A549 (cell line): Measurements from ENCODE around the gene CACNA1I. TPM values are rescaled to one million over a fixed set of nuclear protein-coding genes. Genes with fewer than 3 reads are reported as not detected.

ENCODE experiments used
- ATAC-seq, 2 experiments: fragments of 200-7000 bp in 1 of 2; fragments of >200 bp in 1 of 2; cut with Nextera tagmentation in 1 of 2; cut with Tn5 transposase in 1 of 2; 3 replicates each; pipeline versions ENCODE4 v1.8.0 to v1.9.1; 2018 to 2020; ENCODE audit warnings: mild to moderate bottlenecking in 1 of 2, moderate library complexity in 1 of 2
- CTCF ChIA-PET: fragments of 300-600 bp; sonication (Branson Sonifier 250); formaldehyde crosslinking; extraction: SDS; loops from one replicate; lab custom pipeline; 2021; ENCODE audit warnings: antibody characterized with exemption, inconsistent platforms; lab: Yijun Ruan, JAX
- POLR2A ChIA-PET: fragments of 350-600 bp; formaldehyde crosslinking; extraction: SDS; loops from one replicate; lab custom pipeline; 2021; ENCODE audit warnings: antibody characterized with exemption, inconsistent platforms; lab: Yijun Ruan, JAX
- DNase-seq, 2 experiments: peaks; one replicate each; pipeline versions ENCODE4 v3.0.0 to v3.0.0-alpha.2; 2011 to 2016; ENCODE audit warnings: low read depth in 1 of 2, low spot score in 1 of 2
- FAIRE-seq: peaks from 2 replicates; lab custom pipeline; 2011; peaks lifted over from hg19 to GRCh38; lab: Jason Lieb, UNC
- H3K27ac ChIP-seq, 2 experiments: fragments of >200 bp; sonication (Bioruptor Twin); formaldehyde crosslinking; 3 replicates each; pipeline ENCODE4 v1.5.1; 2016 to 2017
- H3K4me1 ChIP-seq: fragments of >200 bp; sonication (Bioruptor Twin); formaldehyde crosslinking; 3 replicates; pipeline ENCODE4 v1.6.1; 2016
- H3K4me2 ChIP-seq: fragments of >200 bp; sonication (Bioruptor Twin); formaldehyde crosslinking; 3 replicates; pipeline ENCODE4 v1.6.1; 2016
- H3K4me3 ChIP-seq: fragments of >200 bp; sonication (Bioruptor Twin); formaldehyde crosslinking; 3 replicates; pipeline ENCODE4 v1.5.1; 2016
- H3K9me3 ChIP-seq: fragments of >200 bp; sonication (Bioruptor Twin); formaldehyde crosslinking; 3 replicates; pipeline ENCODE4 v1.6.1; 2016
- BHLHE40 ChIP-seq: IDR thresholded peaks from 2 replicates; pipeline ENCODE4 v1.6.1; 2012; ENCODE audit warnings: low read depth, low read length, inconsistent platforms
- CBX2 ChIP-seq: fragments of 200-600 bp; sonication (generic); IDR thresholded peaks from 2 replicates; pipeline ENCODE4 v1.6.1; 2016; ENCODE audit warnings: low read depth, mild to moderate bottlenecking, borderline replicate concordance
- EHF ChIP-seq: fragments of 250-450 bp; sonication (Bioruptor Pico); IDR thresholded peaks from 2 replicates; pipeline ENCODE4 v1.5.0; 2020; ENCODE audit warnings: mild to moderate bottlenecking
- HEYL ChIP-seq: fragments of 250-450 bp; sonication (Bioruptor Pico); IDR thresholded peaks from 2 replicates; pipeline ENCODE4 v1.8.0; 2021; ENCODE audit warnings: mild to moderate bottlenecking, moderate library complexity
- HOXB13 ChIP-seq: fragments of 250-450 bp; sonication (Bioruptor Pico); IDR thresholded peaks from 2 replicates; pipeline ENCODE4 v1.5.0; 2020; ENCODE audit warnings: low read depth, mild to moderate bottlenecking, moderate library complexity
- KDM5A ChIP-seq: fragments of 200-600 bp; sonication (generic); IDR thresholded peaks from 2 replicates; pipeline ENCODE4 v1.6.1; 2016; ENCODE audit warnings: antibody characterized with exemption, mild to moderate bottlenecking
- MAFK ChIP-seq: fragments of 450-650 bp; IDR thresholded peaks from 2 replicates; pipeline ENCODE4 v1.6.1; 2014; ENCODE audit not compliant: partially characterized antibody
- MYC ChIP-seq: IDR thresholded peaks from 2 replicates; pipeline ENCODE4 v1.6.1; 2012; ENCODE audit warnings: mild to moderate bottlenecking, inconsistent platforms, low read length, improper control_type of control experiment, borderline replicate concordance
- NR3C1 ChIP-seq: fragments of >200 bp; sonication (Bioruptor Twin); formaldehyde crosslinking; IDR thresholded peaks from 3 replicates; pipeline ENCODE4 v1.6.1; 2017
- RARB ChIP-seq: fragments of 250-450 bp; sonication (Bioruptor Pico); IDR thresholded peaks from 2 replicates; pipeline ENCODE4 v1.8.0; 2021; ENCODE audit warnings: mild to moderate bottlenecking, moderate library complexity
- SMC3 ChIP-seq: fragments of >200 bp; sonication (Bioruptor Twin); formaldehyde crosslinking; IDR thresholded peaks from 3 replicates; pipeline ENCODE4 v1.6.1; 2018; ENCODE audit warnings: inconsistent platforms
- TP53 ChIP-seq: fragments of 250-450 bp; sonication (Bioruptor Pico); IDR thresholded peaks from 2 replicates; pipeline ENCODE4 v1.5.0; 2021; ENCODE audit warnings: mild to moderate bottlenecking, moderate library complexity
- WGBS: methylation state at CpG from one replicate; pipeline ENCODE4 v1.1.6; 2017; ENCODE audit errors: missing lambda C conversion rate; 5-methylcytosine and 5-hydroxymethylcytosine counted together
- polyA plus RNA-seq, 4 experiments: library from polyadenylated mRNA; depleted of rRNA in 3 of 4; stranded (reverse); fragments of >200 nt; fragmentation: RNase III in 1 of 4; extraction: RNeasy Plus Mini Kit Qiagen cat#74134 plus additional on column Dnase treatment in 1 of 4; gene quantifications; 2 replicates in 3 of 4; 3 replicates in 1 of 4; pipeline ENCODE4 v1.2.3, GENCODE V29; 2011 to 2017
- TF ChIP-seq, protein P1 (sequence below): fragments of >200 bp; sonication (Bioruptor Twin); formaldehyde crosslinking; IDR thresholded peaks from 3 replicates; pipeline ENCODE4 v1.5.1; 2016
- TF ChIP-seq, protein P2 (sequence below): fragments of >200 bp; sonication (Bioruptor Twin); formaldehyde crosslinking; IDR thresholded peaks from 3 replicates; pipeline ENCODE4 v1.6.1; 2016
- TF ChIP-seq, protein P3 (sequence below): IDR thresholded peaks from 2 replicates; pipeline ENCODE4 v1.6.1; 2012
- TF ChIP-seq, protein P4 (sequence below): IDR thresholded peaks from 2 replicates; pipeline ENCODE4 v1.6.1; 2012; ENCODE audit warnings: low read depth, borderline replicate concordance

Gene CACNA1I
- polyA plus RNA-seq, 2 of the 4 experiments (the other 2 are of a cell fraction), result 0.03 to 0.13 TPM

DNA sequence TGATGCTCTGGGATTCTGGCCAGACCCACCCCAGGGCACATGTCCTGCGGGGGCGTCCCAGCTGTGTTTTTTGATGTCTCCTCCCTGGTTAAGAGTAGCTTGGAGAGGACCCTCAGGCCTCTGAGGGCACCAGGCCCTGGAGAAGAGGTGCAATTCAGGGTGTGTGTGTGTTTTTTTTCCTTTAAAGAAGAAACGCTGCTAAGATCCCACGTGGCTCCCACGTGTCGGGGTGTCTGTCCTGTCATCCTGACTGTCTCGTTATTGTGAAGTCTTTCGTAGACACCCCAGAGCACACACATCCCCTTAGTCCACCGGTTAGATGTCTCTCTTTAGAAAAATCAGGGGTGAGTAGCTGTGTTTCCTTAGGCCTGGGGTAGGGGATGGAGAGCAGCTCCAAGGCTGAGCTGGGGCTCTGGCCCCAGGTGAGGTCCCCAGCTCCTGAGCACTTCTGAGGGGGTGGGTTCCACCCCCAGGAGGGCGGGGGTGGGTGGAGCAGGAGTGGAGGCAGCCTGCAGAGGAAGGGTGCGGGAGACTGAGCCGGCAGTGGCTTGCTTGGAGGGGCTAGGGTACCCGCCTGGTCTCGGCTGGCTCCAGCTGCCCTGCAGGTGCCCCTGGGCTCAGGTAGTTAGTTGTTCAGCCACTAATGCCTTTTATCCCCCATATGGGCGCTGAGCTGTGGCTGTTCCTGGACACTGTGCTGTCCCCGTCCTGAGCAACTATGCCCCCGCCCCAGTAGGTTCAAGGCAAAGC, 116.4 kb downstream of the CACNA1I start:
- Histone ChIP-seq H3K4me3 (no peak overlapping the region), H3K9me3 (no peaks in the 10 kb centered on the region), H3K4me1 (no peaks in the 10 kb centered on the region), H3K4me2 (no peak overlapping the region), H3K27ac (no peak overlapping the region)
- TF ChIP-seq NR3C1 (no peak), MAFK (no peak), BHLHE40 (no peak), HEYL (no peak), HOXB13 (CRISPR knock-in tag) (no peak), RARB (CRISPR knock-in tag) (no peak), MYC (no peak), TP53 (CRISPR knock-in tag) (no peak), KDM5A (no peak)
- TF ChIP-seq, protein P1, sequence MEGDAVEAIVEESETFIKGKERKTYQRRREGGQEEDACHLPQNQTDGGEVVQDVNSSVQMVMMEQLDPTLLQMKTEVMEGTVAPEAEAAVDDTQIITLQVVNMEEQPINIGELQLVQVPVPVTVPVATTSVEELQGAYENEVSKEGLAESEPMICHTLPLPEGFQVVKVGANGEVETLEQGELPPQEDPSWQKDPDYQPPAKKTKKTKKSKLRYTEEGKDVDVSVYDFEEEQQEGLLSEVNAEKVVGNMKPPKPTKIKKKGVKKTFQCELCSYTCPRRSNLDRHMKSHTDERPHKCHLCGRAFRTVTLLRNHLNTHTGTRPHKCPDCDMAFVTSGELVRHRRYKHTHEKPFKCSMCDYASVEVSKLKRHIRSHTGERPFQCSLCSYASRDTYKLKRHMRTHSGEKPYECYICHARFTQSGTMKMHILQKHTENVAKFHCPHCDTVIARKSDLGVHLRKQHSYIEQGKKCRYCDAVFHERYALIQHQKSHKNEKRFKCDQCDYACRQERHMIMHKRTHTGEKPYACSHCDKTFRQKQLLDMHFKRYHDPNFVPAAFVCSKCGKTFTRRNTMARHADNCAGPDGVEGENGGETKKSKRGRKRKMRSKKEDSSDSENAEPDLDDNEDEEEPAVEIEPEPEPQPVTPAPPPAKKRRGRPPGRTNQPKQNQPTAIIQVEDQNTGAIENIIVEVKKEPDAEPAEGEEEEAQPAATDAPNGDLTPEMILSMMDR, result no peak
- TF ChIP-seq, protein P2, sequence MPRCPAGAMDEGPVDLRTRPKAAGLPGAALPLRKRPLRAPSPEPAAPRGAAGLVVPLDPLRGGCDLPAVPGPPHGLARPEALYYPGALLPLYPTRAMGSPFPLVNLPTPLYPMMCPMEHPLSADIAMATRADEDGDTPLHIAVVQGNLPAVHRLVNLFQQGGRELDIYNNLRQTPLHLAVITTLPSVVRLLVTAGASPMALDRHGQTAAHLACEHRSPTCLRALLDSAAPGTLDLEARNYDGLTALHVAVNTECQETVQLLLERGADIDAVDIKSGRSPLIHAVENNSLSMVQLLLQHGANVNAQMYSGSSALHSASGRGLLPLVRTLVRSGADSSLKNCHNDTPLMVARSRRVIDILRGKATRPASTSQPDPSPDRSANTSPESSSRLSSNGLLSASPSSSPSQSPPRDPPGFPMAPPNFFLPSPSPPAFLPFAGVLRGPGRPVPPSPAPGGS, result no peak
- TF ChIP-seq, protein P3, sequence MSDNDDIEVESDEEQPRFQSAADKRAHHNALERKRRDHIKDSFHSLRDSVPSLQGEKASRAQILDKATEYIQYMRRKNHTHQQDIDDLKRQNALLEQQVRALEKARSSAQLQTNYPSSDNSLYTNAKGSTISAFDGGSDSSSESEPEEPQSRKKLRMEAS, result no peak
- TF ChIP-seq, protein P4, sequence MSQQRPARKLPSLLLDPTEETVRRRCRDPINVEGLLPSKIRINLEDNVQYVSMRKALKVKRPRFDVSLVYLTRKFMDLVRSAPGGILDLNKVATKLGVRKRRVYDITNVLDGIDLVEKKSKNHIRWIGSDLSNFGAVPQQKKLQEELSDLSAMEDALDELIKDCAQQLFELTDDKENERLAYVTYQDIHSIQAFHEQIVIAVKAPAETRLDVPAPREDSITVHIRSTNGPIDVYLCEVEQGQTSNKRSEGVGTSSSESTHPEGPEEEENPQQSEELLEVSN, result no peak
- DNase-seq (no peak), FAIRE-seq (no peak), ATAC-seq (no peak)
- ChIA-PET POLR2A (no interaction called here), CTCF (interaction anchor here (0.6 kb wide), 1 partner anchor 142 kb away, joined by 6 read pairs; no protein-coding TSS in a partner anchor)
- WGBS, result 60% methylated on average over 16 of the region's 17 CpGs

DNA sequence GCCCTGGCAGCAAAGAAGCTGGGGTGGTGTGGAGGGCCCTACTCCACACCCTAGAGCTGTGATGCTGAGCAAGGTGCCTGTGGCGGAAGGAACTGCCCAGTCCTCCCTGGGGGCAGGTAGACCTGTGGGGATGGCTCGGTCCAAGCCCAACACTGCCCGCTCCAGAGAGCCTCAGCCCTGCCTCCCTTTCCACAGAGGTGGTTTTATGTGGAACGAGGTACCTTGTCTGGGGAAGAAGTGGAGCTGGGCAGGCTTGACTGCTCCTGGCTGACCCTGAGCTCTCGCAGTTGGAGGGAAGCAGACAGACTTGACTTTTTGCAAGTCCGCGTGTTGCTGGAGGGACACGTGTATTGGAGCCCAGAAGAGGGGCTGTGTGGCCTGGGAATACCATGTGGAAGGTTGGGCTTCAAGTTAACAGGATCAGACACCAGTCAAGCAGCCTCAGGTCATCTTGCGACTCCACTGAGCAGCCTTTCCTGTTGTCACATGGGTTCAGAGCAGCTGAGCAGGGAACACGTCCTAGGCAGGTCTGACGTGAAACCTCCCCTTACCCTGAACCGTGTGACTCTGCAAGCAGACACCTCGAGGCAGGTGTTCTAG, 117.7 kb downstream of the CACNA1I start:
- DNase-seq (no peak), FAIRE-seq (no peak), ATAC-seq (no peak)
- no peak for TF ChIP-seq HOXB13 (CRISPR knock-in tag)
- H3K4me2 ChIP-seq, result no peak overlapping the region
- 67% methylated on average over 4 of the region's 13 CpGs for WGBS
- H3K27ac ChIP-seq, result no peak overlapping the region
- no peaks in the 10 kb centered on the region for H3K9me3 ChIP-seq
- H3K4me3 ChIP-seq, result no peak overlapping the region
- ChIA-PET CTCF (interaction anchor here (1.2 kb wide), 1 partner anchor 69 kb away, joined by 3 read pairs; no protein-coding TSS in a partner anchor), POLR2A (no interaction called here)
- H3K4me1 ChIP-seq, result no peaks in the 10 kb centered on the region

DNA sequence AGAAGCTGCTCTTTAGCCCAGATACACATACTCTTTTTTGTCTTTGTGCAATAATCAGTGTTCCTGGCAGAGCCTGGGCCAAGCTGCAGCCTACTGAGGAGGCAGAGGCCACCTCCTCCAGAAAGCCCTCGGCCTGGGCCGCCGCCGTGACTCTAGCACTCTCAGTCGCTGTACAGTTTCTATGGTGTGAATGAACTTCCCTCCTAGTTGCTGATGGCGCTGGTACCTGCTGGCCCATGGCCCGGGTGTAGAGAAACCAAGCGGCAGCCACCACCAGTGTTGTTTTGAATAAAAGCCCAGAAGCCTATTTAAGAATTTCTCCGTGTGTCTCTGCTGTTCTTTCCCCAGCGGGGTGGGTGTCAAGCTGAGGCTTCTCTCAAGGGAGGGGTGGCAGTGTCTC, 118.9 kb downstream of the CACNA1I start:
- ChIA-PET CTCF (no interaction called here), POLR2A (no interaction called here)
- H3K9me3 ChIP-seq, result no peaks in the 10 kb centered on the region
- no peak for ATAC-seq
- no peak overlapping the region for H3K4me2 ChIP-seq
- FAIRE-seq, result no peak
- 75% methylated on average over 8 of the region's 10 CpGs for WGBS
- TF ChIP-seq SMC3, result no peak
- TF ChIP-seq, protein P3, result no peak
- TF ChIP-seq EHF (CRISPR knock-in tag), result no peak
- TF ChIP-seq CBX2, result no peak
- no peaks in the 10 kb centered on the region for H3K4me1 ChIP-seq
- no peak overlapping the region for H3K4me3 ChIP-seq
- no peak for DNase-seq
- no peak overlapping the region for H3K27ac ChIP-seq
